CD4-positive, alpha-beta T cell treated with Interleukin-15 for 1 hour (primary cell): ENCODE data around the gene EFCAB9.

Experiments
- DNase-seq: peaks from one replicate; pipeline ENCODE4 v3.0.0-alpha.2; 2020

Gene EFCAB9

DNA sequence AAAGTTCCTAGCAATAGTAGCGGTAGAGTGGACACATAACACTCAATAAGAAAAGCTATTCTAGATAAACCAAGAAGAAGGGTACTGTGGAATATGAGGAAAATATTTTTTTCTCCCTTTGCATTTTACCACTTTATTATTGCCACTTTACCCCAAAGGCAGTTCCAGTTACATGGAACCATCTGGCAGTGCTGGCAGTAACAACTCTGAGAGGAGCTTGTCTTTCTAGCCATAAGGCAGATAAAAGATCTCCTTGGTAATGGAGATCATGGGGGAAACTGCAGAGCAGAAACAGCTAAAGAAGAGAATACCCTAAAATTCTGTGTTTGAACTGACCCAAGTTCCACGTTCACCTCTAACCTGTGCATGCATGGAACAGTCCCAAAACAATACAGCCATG, 51.1 kb downstream of the EFCAB9 start:
- DNase-seq = no peak

DNA sequence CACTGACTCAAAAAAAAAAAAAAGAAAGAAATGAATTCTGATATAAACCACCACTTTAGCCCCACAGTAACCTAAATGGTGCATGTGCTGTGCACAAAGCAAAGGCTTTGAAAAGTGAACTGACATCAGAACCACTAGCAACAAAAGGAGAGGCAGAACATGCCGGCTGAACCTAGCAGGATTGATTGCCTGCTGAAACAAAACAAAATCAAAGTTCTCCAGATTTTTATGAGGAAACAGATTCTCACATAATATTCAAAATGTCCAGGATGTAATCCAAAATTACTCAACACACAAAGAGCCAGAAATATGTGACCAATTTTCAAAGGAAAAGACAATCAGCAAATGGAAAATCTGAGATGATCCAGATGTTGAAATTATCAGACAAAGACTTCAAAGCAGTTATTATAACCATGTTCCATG, 51.7 kb downstream of the EFCAB9 start:
- no peak for DNase-seq

DNA sequence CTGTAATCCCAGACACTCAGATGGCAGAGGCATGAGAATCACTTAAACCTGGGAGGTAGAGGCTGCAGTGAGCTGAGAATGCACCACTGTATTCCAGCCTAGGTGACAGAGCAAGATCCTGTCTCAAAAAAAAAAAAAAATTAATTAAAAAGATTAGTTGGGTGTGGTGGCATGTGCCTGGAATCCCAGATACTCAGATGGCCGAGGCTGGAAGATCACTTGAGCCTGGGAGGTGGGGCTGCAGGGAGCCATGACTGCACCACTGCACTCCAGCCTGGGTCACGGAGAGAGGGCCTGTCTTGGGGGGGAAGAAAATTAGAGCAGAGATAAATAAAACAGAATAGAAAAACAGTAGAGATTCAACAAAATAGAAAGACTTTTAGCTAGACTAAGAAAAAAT, 54.7 kb downstream of the EFCAB9 start:
- no peak for DNase-seq

DNA sequence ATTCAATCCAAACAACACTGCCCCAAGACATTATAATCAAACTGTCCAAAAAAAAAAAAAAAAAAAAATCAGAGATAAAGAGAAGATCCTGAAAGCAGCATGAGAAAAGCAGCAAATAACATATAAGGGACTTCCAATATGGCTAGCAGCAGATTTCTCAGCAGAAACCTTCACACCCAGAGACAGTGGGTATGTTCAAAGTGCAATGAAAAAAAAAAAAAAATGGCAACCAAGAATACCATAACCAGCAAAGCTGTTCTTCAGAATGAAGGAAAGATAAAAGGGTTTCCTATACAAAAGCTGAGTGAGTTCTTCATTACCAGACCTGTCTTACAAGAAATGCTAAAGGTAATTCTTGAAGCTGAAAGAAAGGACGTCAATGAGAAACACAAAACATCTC, 57.4 kb downstream of the EFCAB9 start:
- DNase-seq = no peak

DNA sequence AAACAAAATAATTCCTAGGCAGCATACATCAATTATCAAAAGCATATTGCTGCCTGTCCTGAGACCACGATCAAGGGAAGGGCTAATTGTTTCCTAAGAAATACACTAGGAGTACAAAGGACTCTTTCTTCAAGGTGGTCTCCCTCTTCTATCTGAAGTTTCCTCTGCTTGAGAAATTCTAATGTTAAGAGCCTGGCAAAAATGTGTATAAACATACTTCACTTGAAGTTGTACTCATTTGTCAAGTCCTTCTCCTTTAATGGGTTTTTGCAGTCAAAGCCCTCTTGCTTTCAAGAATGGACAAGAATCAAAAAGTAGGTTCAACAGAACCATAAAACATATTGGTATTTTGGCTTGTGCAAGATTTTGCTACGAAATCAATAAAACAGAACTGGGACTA, 58.5 kb downstream of the EFCAB9 start:
- DNase-seq = no peak
